GM19467 (cell line): ENCODE results near the gene HOXB4.

Experiments used
- ATAC-seq: cut with Tn5 transposase; IDR thresholded peaks from one replicate; pipeline ENCODE4 v1.9.1; 2021; ENCODE audit warnings: mild to moderate bottlenecking, moderate library complexity; ENCODE audit not compliant: unreplicated experiment

The HOXB4 gene

DNA sequence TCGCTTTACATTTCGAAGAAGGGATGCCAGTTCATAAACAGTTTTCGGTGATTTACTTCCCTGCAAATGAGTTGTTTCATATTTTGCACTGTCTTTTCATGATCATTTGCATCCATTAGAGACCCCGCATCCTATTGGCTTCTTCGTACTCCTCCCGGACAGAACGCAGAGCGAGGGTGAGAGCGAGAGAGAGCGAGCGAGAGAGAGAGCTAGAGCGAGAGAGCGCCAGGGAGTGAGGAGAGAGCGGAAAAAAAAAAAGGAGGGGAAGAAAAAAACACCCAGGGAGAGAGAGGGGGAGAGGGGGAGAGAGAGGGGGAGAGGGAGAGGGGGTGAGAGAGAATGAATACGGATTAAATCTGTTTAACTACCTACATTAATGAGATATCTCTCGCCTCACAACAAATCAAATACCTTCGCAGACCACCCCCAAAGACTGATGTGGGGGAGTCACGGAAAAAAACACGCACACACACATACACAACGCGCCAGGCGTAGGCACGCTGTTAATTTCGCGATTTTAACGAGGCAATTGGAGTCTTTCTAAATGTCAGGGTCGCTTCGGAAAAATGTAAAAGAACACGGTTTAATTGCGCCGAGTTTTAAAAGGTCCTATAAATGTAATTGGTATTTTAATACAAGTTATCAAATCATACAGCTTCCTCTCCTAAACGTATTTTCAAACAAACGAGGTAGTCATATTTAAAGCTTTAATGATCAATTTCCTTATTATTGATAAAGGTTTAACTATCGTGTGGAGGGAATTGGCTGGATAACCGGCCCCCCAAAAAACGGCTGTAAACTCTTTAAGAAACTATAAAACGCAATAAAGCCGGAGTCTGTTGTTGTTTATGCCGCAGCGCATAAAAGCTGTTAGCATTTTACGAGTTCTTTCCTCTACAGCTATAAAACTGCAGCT lies 37.2 kb upstream of the HOXB4 start, which contains the start of gene HOXB8:
Gene HOXB8, minus strand, starts transcription at position 246 of the 916 bp plus-strand sequence. CDS start 588 bp downstream, outside the sequence.
- ATAC-seq = no peak

DNA sequence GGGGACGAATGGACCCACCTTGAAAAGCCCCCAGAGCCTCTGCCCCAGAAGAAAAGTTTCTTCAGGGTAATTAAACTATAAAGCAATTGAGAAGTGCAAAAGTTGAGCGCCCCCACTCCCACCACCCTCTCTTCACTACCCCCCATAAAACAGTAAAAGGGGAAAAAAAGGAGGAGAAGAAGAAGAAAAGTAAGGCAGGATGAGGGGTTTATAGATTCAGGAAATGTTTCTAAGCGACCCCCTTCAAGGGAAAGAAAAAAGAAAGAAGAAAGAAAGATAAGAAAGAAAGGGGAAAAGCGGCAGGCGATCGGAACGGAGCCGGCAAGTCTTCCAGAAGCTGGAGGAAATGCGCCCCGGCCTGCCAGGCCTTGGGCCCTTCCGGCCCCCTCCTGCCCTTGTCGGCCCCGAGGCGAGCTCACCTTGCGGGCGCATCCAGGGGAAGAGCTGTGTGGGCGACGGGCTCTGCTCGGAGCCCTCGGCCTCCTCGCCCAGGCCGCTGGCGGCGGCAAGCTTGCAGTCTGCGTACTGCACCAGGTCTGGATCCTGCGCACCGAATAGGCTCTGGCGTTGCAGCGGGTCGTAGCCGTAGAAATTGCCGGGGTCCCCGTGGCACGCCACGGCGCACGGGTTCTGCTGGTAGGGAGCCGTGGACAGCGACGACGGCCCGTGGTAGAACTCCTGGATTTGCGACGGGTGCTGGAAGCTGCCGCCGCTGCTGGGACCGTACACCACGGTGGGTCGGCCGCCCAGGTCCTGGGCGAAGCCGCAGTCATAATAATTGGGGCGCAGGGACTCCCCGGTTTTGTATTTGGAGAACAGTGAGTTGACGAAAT lies 35.9 kb upstream of the HOXB4 start:
- no peak for ATAC-seq

DNA sequence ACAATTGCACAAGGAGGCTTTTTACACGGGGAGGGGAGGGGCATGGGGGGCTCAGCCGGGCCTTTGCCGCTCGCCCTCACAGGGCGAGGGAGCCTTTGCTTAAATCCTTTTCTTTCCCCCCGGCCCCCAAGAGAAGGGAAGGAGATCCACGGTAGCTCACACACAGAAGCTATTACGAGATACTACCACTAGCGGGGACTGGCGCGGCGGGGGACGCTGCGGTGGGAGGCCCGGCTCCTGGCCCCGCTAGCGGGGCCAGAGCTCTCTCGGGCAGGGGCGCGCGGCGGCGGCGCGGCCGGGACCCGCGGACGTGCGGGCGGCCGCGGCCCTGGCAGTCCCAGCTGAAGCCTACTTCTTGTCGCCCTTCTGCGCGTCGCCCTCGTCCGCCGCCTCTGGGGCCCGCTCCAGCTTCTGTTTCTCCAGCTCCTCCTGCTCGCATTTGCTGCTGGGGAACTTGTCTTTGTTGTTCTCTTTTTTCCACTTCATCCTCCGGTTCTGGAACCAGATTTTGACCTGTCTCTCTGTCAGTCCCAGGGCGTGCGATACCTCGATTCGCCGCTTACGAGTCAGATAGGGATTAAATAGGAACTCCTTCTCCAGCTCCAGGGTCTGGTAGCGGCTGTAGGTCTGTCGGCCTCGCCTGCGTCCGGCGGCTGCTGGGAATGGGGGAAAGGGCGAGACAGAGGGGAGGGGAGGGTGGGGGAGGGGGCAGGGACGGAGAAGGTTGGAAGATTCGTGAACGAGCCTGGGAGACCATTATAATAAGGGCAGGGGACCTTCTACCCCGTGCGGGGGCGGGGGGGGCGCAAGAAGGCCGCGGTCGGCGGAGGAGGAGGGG lies 34.9 kb upstream of the HOXB4 start:
- no peak for ATAC-seq

GRCh38 chr17:48612456-48612853 lies 34.3 kb upstream of the HOXB4 start:
- no peak for ATAC-seq

- no peak for ATAC-seq
Observed at GRCh38 chr17:48611681-48612455, 33.7 kb upstream of the HOXB4 start.

- no peak for ATAC-seq
Observed at GRCh38 chr17:48611213-48611612, 33.1 kb upstream of the HOXB4 start.

DNA sequence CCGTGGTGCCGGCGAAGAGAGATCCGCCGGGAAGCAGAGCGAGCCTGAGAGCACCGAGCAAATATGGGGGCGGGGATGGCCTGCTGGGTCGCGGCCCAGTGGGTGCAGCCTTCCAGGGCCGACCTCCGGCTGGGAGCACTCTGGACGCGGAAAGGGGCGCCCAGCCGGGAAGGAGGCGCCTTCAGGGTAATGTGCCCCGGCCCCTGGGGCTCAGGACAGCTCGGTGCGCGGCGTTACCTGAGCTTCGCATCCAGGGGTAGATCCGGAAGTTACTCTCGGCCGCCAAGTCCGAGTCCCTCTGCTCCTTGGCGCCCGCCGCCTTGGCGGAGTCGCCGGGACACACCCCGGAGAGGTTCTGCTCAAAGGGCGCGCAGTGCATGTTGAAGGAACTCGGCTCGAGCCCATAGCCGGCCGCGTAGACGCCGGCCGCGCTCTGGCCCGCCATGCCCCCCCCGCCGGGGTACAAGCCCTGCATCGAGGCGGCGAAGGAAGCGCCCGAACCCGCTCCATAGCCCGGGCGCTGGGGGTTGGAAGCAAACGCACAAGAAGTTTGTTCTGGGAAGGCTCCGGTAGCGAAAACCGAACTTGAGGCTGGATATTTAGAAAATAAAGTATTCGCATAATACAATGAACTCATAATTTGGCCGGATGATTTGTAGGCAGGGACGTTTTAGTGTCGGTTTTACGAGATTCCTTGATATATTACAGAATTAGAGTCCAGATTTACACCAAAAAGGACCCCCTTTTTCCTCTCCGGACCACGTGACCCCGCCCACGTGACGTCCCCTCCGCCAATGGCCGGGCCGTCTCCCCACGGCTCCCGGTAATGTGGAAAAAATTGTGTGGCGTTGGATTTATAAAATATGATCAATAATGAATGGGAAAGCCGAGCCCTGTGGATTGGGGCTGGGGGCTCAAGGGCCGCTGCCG lies 32.4 kb upstream of the HOXB4 start, which contains the start of gene HOXB7:
Gene HOXB7, minus strand, starts transcription at position 736 of the 930 bp plus-strand sequence. Its CDS starts 99 bp downstream, at position 637.
- ATAC-seq = no peak

GRCh38 chr17:48609759-48610281 lies 31.7 kb upstream of the HOXB4 start:
- no peak for ATAC-seq

GRCh38 chr17:48609033-48609432 lies 30.9 kb upstream of the HOXB4 start:
- no peak for ATAC-seq

DNA sequence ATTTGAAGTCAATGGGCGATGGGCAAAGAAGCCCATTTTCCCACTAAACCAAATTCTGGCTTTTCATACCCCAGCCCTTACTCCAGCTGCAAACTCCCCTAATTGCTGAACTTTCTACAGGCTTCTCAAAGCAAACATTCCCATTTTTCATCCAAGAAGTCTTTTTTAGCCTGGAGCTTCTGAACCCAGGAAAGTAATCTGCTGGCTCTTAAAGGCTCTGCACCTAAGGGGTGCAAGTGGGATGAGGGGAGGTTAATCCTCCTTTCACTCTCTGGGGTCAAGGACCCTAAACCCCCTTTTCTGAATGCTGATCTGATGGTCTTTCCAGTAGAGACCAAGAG lies 30.3 kb upstream of the HOXB4 start:
- ATAC-seq = no peak

- no peak for ATAC-seq
Observed at GRCh38 chr17:48606892-48607614, 28.9 kb upstream of the HOXB4 start.

DNA sequence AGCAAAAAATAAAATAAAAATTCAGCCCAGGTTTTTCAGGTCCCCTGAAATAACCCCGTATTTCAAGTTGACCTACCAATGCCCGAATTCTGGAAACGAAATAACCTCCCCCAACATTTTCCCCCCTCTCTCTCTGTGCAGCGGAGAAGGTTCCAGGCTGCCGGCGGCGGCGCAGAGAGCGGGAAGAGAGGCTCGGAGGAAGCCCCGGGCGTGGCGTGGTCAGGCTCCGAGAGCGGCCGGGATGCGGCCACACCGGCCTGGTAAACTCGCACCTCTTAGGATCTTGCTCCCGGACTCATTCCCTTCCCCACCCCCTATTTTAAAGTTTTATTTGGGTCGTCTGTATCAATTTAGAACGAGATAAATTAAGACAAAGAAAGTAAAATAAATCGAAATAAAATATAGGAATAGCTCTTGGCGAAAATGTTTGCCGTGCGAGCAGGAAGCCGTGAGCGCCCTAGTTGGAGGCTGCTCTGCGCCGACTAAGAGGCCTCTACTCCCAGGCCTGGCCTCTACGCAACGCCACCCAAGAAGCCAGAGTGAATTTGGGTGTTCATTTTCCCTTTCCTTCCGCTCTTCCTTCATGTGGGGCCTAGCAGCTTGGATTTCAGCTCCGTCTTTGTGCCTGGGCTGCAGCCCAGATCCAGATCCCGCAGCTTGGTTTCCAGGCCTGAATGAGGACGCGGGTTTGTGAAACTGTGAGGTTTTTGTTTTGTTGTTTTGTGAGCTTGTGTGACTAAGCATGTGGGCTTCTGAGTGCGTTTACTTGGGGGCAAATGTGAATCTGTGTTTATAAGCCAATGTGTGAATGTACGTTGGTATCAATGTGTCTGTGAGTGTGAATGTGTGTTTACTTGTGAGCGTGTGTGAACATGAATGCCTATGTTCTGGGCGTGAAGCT lies 28.1 kb upstream of the HOXB4 start:
- ATAC-seq = no peak

GRCh38 chr17:48605409-48605919 lies 27.3 kb upstream of the HOXB4 start:
- no peak for ATAC-seq

DNA sequence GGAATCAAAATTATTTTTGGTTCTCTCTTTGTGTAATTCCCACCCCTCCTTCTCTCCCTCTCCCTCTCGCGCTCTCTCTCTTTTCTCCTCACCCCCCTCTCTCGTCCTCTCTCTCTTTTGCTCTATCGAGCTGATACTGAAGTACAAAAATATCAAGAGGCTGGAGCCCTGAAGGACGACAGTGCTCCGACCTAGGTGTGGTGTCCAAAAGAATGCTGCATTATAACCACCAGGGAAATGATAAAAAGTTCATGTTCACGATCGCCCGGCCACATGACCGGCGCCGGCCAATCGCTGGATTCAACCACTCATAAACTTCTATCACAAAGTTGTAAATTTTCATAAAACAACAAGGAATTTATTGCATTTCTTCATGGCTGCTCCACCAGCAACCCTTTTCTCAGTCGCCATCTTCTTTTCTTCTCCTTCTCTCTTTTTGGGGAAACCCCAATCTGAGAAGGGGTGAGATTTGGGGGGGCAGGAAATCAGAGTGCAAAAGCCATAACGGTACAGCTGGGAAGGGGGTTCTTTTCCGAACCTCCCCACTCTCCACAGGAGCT lies 26.7 kb upstream of the HOXB4 start, which contains the start of gene HOXB6:
Gene HOXB6, minus strand, starts transcription at position 217 of the 560 bp plus-strand sequence. CDS start 6,836 bp downstream, outside the sequence.
- ATAC-seq = no peak

DNA sequence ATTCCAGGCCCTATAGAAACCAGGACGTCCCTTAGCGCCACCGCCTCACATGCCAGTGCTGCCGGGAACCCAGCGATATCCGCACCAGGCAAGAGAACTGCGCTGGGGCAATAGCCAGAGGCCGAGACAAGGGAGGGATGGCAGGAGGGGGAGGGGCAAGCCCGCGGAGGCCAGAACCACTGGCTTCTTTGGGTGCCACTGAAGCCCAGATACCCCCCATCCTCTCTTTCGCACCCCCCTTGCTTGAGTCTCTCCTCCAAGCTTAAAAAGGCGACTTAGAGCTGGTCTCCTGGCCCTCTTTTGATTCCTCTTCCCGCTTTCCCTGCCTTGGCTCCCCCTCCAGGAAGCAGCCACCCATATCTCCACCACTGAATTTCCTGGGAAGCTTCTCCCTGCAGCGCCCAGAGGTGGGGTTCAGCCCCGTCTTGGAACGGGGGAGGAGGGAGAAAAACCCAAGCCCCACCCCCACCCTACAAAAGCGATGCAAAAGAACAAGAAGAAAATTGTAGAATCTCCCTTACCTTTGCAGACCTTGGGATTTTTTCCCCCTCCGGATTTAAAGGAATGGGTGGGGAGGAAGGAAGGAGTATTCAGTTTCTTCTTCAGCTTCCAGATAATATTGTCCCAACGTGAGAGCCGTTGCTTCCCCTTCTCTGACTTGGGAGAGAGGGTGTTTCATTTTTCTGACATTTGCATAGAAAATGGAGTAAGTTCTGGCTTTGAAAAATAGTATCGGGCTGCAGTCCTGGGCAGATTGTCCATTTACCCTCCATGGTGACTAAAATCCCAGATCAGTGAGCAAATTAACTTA lies 26.0 kb upstream of the HOXB4 start:
- no peak for ATAC-seq
